ENCODE data around the gene BANK1.
A peak's percentile ranks its signal among the peaks of the same experiment; 100 is the strongest.

The BANK1 gene

GRCh38 chr4:101989551-101989950, 199.0 kb downstream of the BANK1 start:
- Mint-ChIP-seq H3K4me3 (no peak overlapping the region), H3K27me3 (ENCODE audit: low read depth) (no peaks in the 10 kb centered on the region), H3K36me3 (ENCODE audit: low read depth) (no peaks in the 10 kb centered on the region), H3K27ac (no peak overlapping the region), H3K4me1 (peaks cover 19% of the 10 kb centered on the region), H3K9me3 (peaks cover 4% of the 10 kb centered on the region)
- no peak for TF ChIP-seq CTCF (IDR thresholded peaks at IDR 0.05; ENCODE audit: unreplicated experiment in 3 of 3)

- no peak for TF ChIP-seq CTCF (IDR thresholded peaks at IDR 0.05; ENCODE audit: unreplicated experiment in 3 of 3)
- H3K36me3 Mint-ChIP-seq (ENCODE audit: low read depth), result no peaks in the 10 kb centered on the region
- H3K27ac Mint-ChIP-seq, result peak overlapping the region in 2 of 3 experiments; percentile 19 to 89
- H3K4me3 Mint-ChIP-seq, result no peak overlapping the region
- peaks cover 19% of the 10 kb centered on the region for H3K4me1 Mint-ChIP-seq
- H3K9me3 Mint-ChIP-seq, result peaks cover 9% of the 10 kb centered on the region
- H3K27me3 Mint-ChIP-seq (ENCODE audit: low read depth), result no peaks in the 10 kb centered on the region
These were observed 201.9 kb downstream of the BANK1 start for GRCh38 chr4:101992446-101992845.

- Mint-ChIP-seq H3K4me3 (no peak overlapping the region), H3K9me3 (peaks cover 12% of the 10 kb centered on the region), H3K27me3 (ENCODE audit: low read depth) (peaks cover 3% of the 10 kb centered on the region), H3K36me3 (ENCODE audit: low read depth) (no peaks in the 10 kb centered on the region), H3K4me1 (peaks cover 19% of the 10 kb centered on the region), H3K27ac (peak overlapping the region; percentile 46 to 95 (median 89))
- no peak for TF ChIP-seq CTCF (IDR thresholded peaks at IDR 0.05; ENCODE audit: unreplicated experiment in 3 of 3)
These were observed 202.7 kb downstream of the BANK1 start for GRCh38 chr4:101993002-101993841.

- peaks cover 12% of the 10 kb centered on the region for H3K9me3 Mint-ChIP-seq
- peaks cover 4% of the 10 kb centered on the region for H3K27me3 Mint-ChIP-seq (ENCODE audit: low read depth)
- H3K36me3 Mint-ChIP-seq (ENCODE audit: low read depth), result no peaks in the 10 kb centered on the region
- TF ChIP-seq CTCF (IDR thresholded peaks at IDR 0.05; ENCODE audit: unreplicated experiment in 3 of 3), result no peak
- peaks cover 19% of the 10 kb centered on the region for H3K4me1 Mint-ChIP-seq
- peak overlapping the region; percentile 46 to 95 (median 89) for H3K27ac Mint-ChIP-seq
- H3K4me3 Mint-ChIP-seq, result no peak overlapping the region
These were observed 203.6 kb downstream of the BANK1 start for GRCh38 chr4:101993842-101994775.

DNA sequence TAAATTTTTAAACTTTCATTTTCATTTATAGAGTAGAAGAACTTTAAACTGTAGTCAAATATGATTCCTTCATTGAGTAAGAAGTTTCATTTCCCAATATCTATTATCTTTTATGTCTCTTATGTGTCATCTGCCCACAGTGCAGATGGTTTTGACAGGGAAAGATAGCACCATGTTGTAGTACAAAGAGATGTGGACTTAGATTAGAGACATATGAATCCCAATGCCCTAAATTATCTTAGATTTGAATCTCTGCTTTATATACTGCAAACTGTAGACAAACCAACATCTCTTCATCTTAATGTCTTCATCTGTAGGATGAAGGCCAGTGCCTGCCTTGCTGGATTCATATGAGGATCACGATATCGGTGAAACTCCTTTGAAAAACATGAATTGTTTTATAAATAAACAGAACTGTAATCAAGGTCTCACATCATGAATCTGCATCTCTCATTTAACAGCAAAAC, 217.5 kb downstream of the BANK1 start:
- Mint-ChIP-seq H3K4me1 (no peaks in the 10 kb centered on the region), H3K27me3 (ENCODE audit: low read depth) (no peaks in the 10 kb centered on the region), H3K36me3 (ENCODE audit: low read depth) (no peaks in the 10 kb centered on the region), H3K9me3 (no peaks in the 10 kb centered on the region), H3K4me3 (no peak overlapping the region), H3K27ac (no peak overlapping the region)
- no peak for TF ChIP-seq CTCF (IDR thresholded peaks at IDR 0.05; ENCODE audit: unreplicated experiment in 3 of 3)

Measured in nephron (organoid).